Bronchial epithelial cell (primary cell): ENCODE results near the gene B4GALT5. TPM values are rescaled to one million over a fixed set of nuclear protein-coding genes. Genes with fewer than 3 reads are reported as not detected.

Experiments used
- DNase-seq: peaks from one replicate; pipeline ENCODE4 v3.0.0-alpha.2; 2010; ENCODE audit warnings: low read depth
- FAIRE-seq: peaks from 2 replicates; lab custom pipeline; 2011; peaks lifted over from hg19 to GRCh38; lab: Jason Lieb, UNC
- H3K27me3 ChIP-seq: 2 replicates; pipeline ENCODE4 v1.5.1; 2011; ENCODE audit warnings: low read length; ENCODE audit not compliant: control insufficient read depth, insufficient read depth
- H3K36me3 ChIP-seq: 2 replicates; pipeline ENCODE4 v1.5.1; 2011; ENCODE audit warnings: low read length; ENCODE audit not compliant: control insufficient read depth, insufficient read depth
- H3K4me3 ChIP-seq: 2 replicates; pipeline ENCODE4 v1.5.1; 2011; ENCODE audit warnings: mild to moderate bottlenecking, low read depth, low read length, control low read depth
- total RNA-seq: library from RNA; depleted of rRNA; stranded (reverse); fragments of >200 nt; gene quantifications from 2 replicates; pipeline ENCODE4 v1.2.1, GENCODE V29; 2014
- TF ChIP-seq, protein P1 (sequence below): IDR thresholded peaks from 2 replicates; pipeline ENCODE4 v1.5.1; 2011; ENCODE audit warnings: mild to moderate bottlenecking, moderate library complexity, low read length, control low read depth, inconsistent platforms; ENCODE audit not compliant: insufficient read depth, severe bottlenecking

B4GALT5 gene
- total RNA-seq, 1 donor from 2014 or later, result 9.7 TPM

- TF ChIP-seq, protein P1, sequence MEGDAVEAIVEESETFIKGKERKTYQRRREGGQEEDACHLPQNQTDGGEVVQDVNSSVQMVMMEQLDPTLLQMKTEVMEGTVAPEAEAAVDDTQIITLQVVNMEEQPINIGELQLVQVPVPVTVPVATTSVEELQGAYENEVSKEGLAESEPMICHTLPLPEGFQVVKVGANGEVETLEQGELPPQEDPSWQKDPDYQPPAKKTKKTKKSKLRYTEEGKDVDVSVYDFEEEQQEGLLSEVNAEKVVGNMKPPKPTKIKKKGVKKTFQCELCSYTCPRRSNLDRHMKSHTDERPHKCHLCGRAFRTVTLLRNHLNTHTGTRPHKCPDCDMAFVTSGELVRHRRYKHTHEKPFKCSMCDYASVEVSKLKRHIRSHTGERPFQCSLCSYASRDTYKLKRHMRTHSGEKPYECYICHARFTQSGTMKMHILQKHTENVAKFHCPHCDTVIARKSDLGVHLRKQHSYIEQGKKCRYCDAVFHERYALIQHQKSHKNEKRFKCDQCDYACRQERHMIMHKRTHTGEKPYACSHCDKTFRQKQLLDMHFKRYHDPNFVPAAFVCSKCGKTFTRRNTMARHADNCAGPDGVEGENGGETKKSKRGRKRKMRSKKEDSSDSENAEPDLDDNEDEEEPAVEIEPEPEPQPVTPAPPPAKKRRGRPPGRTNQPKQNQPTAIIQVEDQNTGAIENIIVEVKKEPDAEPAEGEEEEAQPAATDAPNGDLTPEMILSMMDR, result no peak
- FAIRE-seq, result no peak
- Histone ChIP-seq H3K4me3 (no peak overlapping the region), H3K36me3 (no peaks in the 10 kb centered on the region), H3K27me3 (no peaks in the 10 kb centered on the region)
- DNase-seq, result peak; percentile 69
These were observed 17.1 kb downstream of the B4GALT5 start for GRCh38 chr20:49696594-49696993.

DNA sequence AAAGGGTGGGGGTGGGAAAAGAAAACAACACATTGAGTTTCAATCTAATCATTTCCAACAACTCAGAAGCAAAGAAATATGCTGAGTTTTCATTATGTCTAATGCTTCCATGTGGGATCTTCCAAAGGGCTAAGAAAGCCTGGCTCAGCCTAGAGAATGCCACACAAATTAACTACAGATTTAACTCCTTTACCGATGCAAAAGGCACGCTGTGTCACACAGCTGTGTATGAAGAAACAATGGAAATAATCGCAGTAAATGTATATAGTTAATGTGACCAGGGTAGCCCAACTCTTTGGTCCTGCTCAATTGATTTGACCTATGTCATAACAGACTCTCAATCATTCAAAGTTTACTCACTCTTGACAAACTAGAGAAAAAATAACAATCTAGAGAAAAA, 17.8 kb downstream of the B4GALT5 start:
- DNase-seq, result no peak
- no peak for FAIRE-seq
- no peaks in the 10 kb centered on the region for H3K27me3 ChIP-seq
- no peak overlapping the region for H3K4me3 ChIP-seq
- TF ChIP-seq, protein P1, result no peak
- no peaks in the 10 kb centered on the region for H3K36me3 ChIP-seq

DNA sequence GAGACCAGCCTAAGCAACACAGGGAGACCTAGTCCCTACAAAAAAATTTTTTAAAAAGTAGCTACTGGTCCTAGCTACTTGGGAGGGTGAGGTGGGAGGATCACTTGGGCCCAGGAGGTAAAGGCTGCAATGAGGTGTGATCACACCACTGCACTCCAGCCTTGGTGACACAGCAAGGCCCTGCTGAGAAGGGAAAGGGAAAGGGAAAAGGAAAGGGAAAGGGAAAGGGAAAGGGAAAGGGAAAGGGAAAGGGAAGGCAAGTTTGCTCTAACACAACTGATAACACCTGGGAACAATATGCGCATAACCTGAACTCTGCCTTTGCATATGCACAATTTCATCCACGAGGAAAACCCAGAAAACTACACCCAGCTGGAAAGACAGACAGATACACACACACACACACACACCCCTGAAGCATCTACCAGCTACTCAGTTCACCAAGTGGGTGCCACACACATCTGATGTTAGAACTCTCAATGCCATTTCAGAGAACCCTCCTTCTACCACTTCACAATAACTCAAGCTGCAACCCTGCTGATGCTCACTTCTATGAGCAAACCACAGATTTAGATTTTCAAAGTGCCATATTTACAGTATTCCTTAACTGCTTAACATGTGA, 19.1 kb downstream of the B4GALT5 start:
- no peak overlapping the region for H3K4me3 ChIP-seq
- DNase-seq, result no peak
- TF ChIP-seq, protein P1, result no peak
- no peaks in the 10 kb centered on the region for H3K36me3 ChIP-seq
- FAIRE-seq, result no peak
- no peaks in the 10 kb centered on the region for H3K27me3 ChIP-seq

DNA sequence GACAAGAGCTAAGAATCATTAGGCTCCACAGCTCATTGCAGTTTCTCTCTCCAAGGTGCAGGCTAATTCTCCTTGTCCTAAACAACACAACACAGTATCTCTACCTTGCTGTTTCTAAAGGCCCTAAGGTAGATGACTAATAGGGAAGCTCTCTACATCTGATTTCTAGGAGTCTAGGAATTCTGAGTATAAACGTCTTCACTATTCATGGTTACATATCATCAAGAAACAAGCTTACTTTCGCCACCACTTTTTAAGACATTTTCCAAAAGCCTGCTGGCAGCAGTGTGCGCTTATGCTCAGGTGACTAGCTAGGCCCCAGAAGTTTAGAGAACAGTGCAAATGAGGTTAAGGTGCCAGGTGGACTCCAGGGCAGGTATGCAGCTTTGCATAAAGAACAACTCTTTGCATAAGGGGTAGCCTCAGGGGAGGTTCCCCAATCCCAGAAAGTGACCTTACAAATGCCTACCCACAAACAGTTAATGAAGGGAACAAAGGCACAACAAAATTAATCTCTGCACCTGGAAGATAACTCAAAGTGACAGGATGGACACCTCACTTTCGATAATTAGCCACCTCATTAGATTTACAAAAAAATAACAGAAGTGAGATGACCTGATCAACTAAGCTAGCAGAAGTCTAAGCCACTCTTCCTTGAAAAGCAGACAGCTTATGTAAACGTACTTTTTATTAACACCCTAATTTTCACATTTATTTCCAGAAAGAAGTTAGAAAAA, 20.1 kb downstream of the B4GALT5 start:
- Histone ChIP-seq H3K4me3 (no peak overlapping the region), H3K27me3 (no peaks in the 10 kb centered on the region), H3K36me3 (no peaks in the 10 kb centered on the region)
- FAIRE-seq (no peak), DNase-seq (peak; percentile 57)
- TF ChIP-seq, protein P1, result no peak

DNA sequence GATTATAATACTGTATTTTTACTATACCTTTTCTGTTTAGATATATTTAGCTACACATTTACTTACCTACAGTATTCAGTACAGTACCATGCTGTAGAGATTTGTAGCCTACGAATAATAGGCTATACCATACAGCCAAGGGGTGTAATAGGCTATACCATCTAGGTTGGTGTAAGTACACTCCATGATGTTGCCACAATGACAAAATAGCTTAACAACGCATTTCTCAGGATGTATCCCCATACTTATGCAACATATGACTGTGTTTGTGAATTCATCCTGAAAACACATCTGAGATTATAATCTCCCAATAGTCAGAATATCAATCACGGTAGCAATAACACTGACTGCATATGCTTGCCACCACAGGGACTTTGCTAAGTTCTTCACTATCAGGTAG, 20.7 kb downstream of the B4GALT5 start:
- TF ChIP-seq, protein P1, result no peak
- no peaks in the 10 kb centered on the region for H3K27me3 ChIP-seq
- no peaks in the 10 kb centered on the region for H3K36me3 ChIP-seq
- FAIRE-seq (no peak), DNase-seq (no peak)
- no peak overlapping the region for H3K4me3 ChIP-seq
